Adrenal gland (tissue), 12 donors: ENCODE measurements around the gene AP2A2. TPM values are rescaled to one million over a fixed set of nuclear protein-coding genes. Genes with fewer than 3 reads are reported as not detected.

Experiments
- DNase-seq, 7 donors: peaks; one replicate each; pipeline ENCODE4 v3.0.0-alpha.2; 2019 to 2020
- H3K27ac ChIP-seq, 5 donors: fragments of 200-600 bp; sonication (generic) in 4 of 5; 1 replicate in 3 of 5; 2 replicates in 2 of 5; pipeline versions ENCODE4 v1.5.1 to v1.8.0; 2016 to 2020; ENCODE audit warnings: mild to moderate bottlenecking in 1 of 5
- H3K27me3 ChIP-seq: fragments of 200-600 bp; 2 replicates; pipeline ENCODE4 v1.8.0; 2021
- H3K36me3 ChIP-seq, 2 donors: fragments of 200-600 bp; replicated peaks in 1 of 2; 1 replicate in 1 of 2; 2 replicates in 1 of 2; pipeline versions ENCODE4 v1.5.1 to v1.8.0; 2018 to 2022
- H3K4me1 ChIP-seq, 2 donors: fragments of 200-600 bp; replicated peaks in 1 of 2; 1 replicate in 1 of 2; 2 replicates in 1 of 2; pipeline versions ENCODE4 v1.5.1 to v1.8.0; 2018 to 2021
- H3K4me3 ChIP-seq, 4 donors: fragments of 200-600 bp; sonication (generic) in 3 of 4; one replicate each; pipeline ENCODE4 v1.5.1; 2016 to 2018
- H3K9me3 ChIP-seq, 3 donors: fragments of 200-600 bp; sonication (generic) in 1 of 3; replicated peaks in 1 of 3; 1 replicate in 2 of 3; 2 replicates in 1 of 3; pipeline versions ENCODE4 v1.5.1 to v1.8.0; 2016 to 2021
- CTCF ChIP-seq, 6 experiments: fragments of 450-650 bp in 4 of 6; fragments of 200-600 bp in 2 of 6; sonication (generic) in 1 of 6; IDR thresholded peaks; 1 replicate in 5 of 6; 2 replicates in 1 of 6; pipeline versions ENCODE4 v1.5.1 to v1.8.0; 2016 to 2021; ENCODE audit warnings: antibody characterized with exemption in 6 of 6, mild to moderate bottlenecking in 2 of 6, moderate library complexity in 1 of 6
- POLR2A ChIP-seq, 2 donors: fragments of 450-650 bp; IDR thresholded peaks; one replicate each; pipeline ENCODE4 v1.6.1; 2017; ENCODE audit warnings: antibody characterized with exemption in 2 of 2, mild to moderate bottlenecking in 2 of 2, moderate library complexity in 1 of 2
- WGBS, 4 donors: extraction: QIAGEN DNeasy Blood & Tissue Kit in 2 of 4; methylation state at CpG; one replicate each; pipeline versions ENCODE4 v1.1.5 to v1.1.7; 2013 to 2017; 5-methylcytosine and 5-hydroxymethylcytosine counted together
- intact Hi-C, 2 donors: fragments of 100-400 bp; cut with DNase I; formaldehyde crosslinking; loops; one replicate each; pipeline versions ENCODE4 v1.14.1 to v1.15.0; 2022 to 2023
- polyA plus RNA-seq, 3 donors: library from polyadenylated mRNA; stranded (reverse); fragments of 200-250 nt in 2 of 3; fragments of 350-450 nt in 1 of 3; fragmentation: Illumina TruSeq in 1 of 3; extraction: RNeasy Lipid Tissue Mini Kit (QIAGEN cat#74804) in 1 of 3; gene quantifications; one replicate each; pipeline ENCODE4 v1.2.3, GENCODE V29; 2013 to 2014
- total RNA-seq, 9 donors: library from RNA; depleted of rRNA in 4 of 9; stranded (reverse); fragments of >200 nt in 4 of 9; fragments of 120-200 nt in 1 of 9; fragmentation: NEBNext Ultra II Directional in 1 of 9; extraction: Animal tissue kit (Norgen Biotek cat#: 25700) in 1 of 9; gene quantifications; one replicate each; pipeline versions ENCODE4 v1.1.0 to v1.2.4, GENCODE V29; 2013 to 2023
- donor health status: healthy with polysubstance abuse.
- donor health status: Bipolar disorder and iron deficiency.
- donor health status: DM: yes; HTN: yes; CAD: no.
- donor health status: DM: no; HTN: no; CAD: no.
- donor health status: DM: no; HTN: no; CAD: no.
- donor health status: DM: yes; HTN: yes; CAD: no.

AP2A2 gene
- total and polyA plus RNA-seq, 12 donors, result 15.3 to 115 (median 73.1) TPM

- DNase-seq, result no peak
- intact Hi-C loops, result no loop called here
- peak overlapping the region in 1 of 5 donors; percentile 21 for H3K27ac ChIP-seq
- H3K4me3 ChIP-seq, result no peak overlapping the region
- H3K9me3 ChIP-seq, result no peaks in the 10 kb centered on the region
- H3K4me1 ChIP-seq, result peaks cover 20 to 46% of the 10 kb centered on the region in 2 donors
- no peaks in the 10 kb centered on the region for H3K36me3 ChIP-seq
- no peaks in the 10 kb centered on the region for H3K27me3 ChIP-seq
- no peak for TF ChIP-seq POLR2A (IDR thresholded peaks at IDR 0.05)
- 78 to 92% (median 83%) methylated on average over 9 to 10 of the region's 10 CpGs for WGBS, 4 donors
Measured at GRCh38 chr11:937841-938261, 12.2 kb downstream of the AP2A2 start.

GRCh38 chr11:940496-941135 is 14.9 kb downstream of the AP2A2 start:
- WGBS, 4 donors, result 76 to 83% (median 78%) methylated on average over 9 to 11 of the region's 11 CpGs
- peak overlapping the region in 1 of 5 donors; percentile 38 for H3K27ac ChIP-seq
- TF ChIP-seq CTCF (IDR thresholded peaks at IDR 0.05) (no peak), POLR2A (IDR thresholded peaks at IDR 0.05) (no peak)
- DNase-seq, result no peak
- peaks cover 0 to 11% of the 10 kb centered on the region in 2 donors for H3K36me3 ChIP-seq
- no peak overlapping the region for H3K4me3 ChIP-seq
- peaks cover 26 to 38% of the 10 kb centered on the region in 2 donors for H3K4me1 ChIP-seq
- intact Hi-C loops, result no loop called here
- no peaks in the 10 kb centered on the region for H3K9me3 ChIP-seq
- H3K27me3 ChIP-seq, result no peaks in the 10 kb centered on the region

GRCh38 chr11:942823-943222 is 17.2 kb downstream of the AP2A2 start:
- TF ChIP-seq CTCF (IDR thresholded peaks at IDR 0.05) (no peak), POLR2A (IDR thresholded peaks at IDR 0.05) (peak in 1 of 2 donors; percentile 29)
- Histone ChIP-seq H3K27me3 (no peaks in the 10 kb centered on the region), H3K9me3 (no peaks in the 10 kb centered on the region), H3K27ac (peak overlapping the region in 3 of 5 donors; percentile 62 to 73 (median 70)), H3K4me3 (no peak overlapping the region), H3K36me3 (peaks cover 0 to 11% of the 10 kb centered on the region in 2 donors), H3K4me1 (peaks cover 26 to 36% of the 10 kb centered on the region in 2 donors)
- WGBS, 4 donors, result 41 to 60% (median 53%) methylated on average over 9 of the region's 9 CpGs
- intact Hi-C loops, result no loop called here
- peak; percentile 56 to 78 (median 74) for DNase-seq

GRCh38 chr11:944711-945470 is 19.2 kb downstream of the AP2A2 start:
- Histone ChIP-seq H3K36me3 (peaks cover 0 to 11% of the 10 kb centered on the region in 2 donors), H3K27ac (no peak overlapping the region), H3K4me3 (no peak overlapping the region), H3K9me3 (no peaks in the 10 kb centered on the region), H3K27me3 (no peaks in the 10 kb centered on the region), H3K4me1 (peaks cover 26 to 32% of the 10 kb centered on the region in 2 donors)
- intact Hi-C loops, result no loop called here
- no peak for DNase-seq
- TF ChIP-seq POLR2A (IDR thresholded peaks at IDR 0.05) (no peak), CTCF (IDR thresholded peaks at IDR 0.05) (no peak)
- WGBS, 4 donors, result 76 to 83% (median 80%) methylated on average over 13 of the region's 13 CpGs
